Transverse colon (tissue), 3 donors: ENCODE measurements around the gene CFAP61.

Experiments
- POLR2A ChIP-seq: fragments of 450-650 bp; IDR thresholded peaks from one replicate; pipeline ENCODE4 v1.6.1; 2016; ENCODE audit warnings: antibody characterized with exemption, mild to moderate bottlenecking, moderate library complexity
- TF ChIP-seq, protein P1 (sequence below), 5 experiments: fragments of 200-600 bp in 3 of 5; fragments of 450-650 bp in 2 of 5; sonication (generic) in 3 of 5; IDR thresholded peaks; 1 replicate in 2 of 5; 2 replicates in 3 of 5; pipeline ENCODE4 v1.5.1; 2016 to 2017; ENCODE audit warnings: antibody characterized with exemption in 5 of 5, inconsistent platforms in 3 of 5, mild to moderate bottlenecking in 2 of 5, moderate library complexity in 1 of 5

DNA sequence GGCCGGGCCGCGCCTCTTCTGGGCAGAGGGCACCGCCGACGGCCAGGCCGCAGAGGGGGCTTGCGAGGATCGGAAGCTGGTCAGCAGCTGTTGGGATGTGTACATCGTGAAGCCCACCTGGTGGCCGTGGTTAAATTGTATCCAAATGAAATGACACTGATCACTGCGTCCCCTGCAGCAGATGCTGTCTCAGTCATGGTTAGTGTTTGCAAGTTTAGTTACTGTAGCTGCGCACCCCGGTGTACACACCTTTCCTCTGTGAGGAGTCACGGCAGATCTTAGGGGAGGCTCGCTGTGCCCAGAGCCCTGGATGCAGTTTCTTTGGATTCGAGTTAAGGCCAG, 34.5 kb upstream of the CFAP61 start:
- no peak for TF ChIP-seq POLR2A
- TF ChIP-seq, protein P1, sequence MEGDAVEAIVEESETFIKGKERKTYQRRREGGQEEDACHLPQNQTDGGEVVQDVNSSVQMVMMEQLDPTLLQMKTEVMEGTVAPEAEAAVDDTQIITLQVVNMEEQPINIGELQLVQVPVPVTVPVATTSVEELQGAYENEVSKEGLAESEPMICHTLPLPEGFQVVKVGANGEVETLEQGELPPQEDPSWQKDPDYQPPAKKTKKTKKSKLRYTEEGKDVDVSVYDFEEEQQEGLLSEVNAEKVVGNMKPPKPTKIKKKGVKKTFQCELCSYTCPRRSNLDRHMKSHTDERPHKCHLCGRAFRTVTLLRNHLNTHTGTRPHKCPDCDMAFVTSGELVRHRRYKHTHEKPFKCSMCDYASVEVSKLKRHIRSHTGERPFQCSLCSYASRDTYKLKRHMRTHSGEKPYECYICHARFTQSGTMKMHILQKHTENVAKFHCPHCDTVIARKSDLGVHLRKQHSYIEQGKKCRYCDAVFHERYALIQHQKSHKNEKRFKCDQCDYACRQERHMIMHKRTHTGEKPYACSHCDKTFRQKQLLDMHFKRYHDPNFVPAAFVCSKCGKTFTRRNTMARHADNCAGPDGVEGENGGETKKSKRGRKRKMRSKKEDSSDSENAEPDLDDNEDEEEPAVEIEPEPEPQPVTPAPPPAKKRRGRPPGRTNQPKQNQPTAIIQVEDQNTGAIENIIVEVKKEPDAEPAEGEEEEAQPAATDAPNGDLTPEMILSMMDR (IDR thresholded peaks at IDR 0.05) = no peak
